LNCAP (cell line): ENCODE data around the gene ANKRD44.

Experiments
- TF ChIP-seq, protein P1 (sequence below): fragments of 450-650 bp; IDR thresholded peaks from 2 replicates; pipeline ENCODE4 v1.5.1; 2017; ENCODE audit warnings: mild to moderate bottlenecking

ANKRD44 gene

DNA sequence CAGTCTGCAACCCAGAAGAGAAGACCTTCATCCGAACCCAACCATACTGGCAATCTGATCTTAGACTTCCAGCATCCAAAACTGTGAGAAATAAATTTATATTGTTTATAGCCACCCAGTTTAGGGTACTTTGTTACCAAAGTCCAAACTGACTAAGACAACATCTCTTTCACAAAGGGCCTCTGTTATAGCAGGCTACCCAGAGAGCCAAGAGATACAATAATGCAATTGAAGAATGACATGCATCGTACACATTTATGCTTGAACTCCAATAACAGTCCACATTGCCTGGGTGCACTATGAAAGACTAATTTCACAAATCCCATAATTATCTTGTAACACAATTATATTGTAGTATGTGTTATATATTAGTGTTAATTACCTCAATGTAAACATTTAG lies 39.1 kb upstream of the ANKRD44 start:
- TF ChIP-seq, protein P1, sequence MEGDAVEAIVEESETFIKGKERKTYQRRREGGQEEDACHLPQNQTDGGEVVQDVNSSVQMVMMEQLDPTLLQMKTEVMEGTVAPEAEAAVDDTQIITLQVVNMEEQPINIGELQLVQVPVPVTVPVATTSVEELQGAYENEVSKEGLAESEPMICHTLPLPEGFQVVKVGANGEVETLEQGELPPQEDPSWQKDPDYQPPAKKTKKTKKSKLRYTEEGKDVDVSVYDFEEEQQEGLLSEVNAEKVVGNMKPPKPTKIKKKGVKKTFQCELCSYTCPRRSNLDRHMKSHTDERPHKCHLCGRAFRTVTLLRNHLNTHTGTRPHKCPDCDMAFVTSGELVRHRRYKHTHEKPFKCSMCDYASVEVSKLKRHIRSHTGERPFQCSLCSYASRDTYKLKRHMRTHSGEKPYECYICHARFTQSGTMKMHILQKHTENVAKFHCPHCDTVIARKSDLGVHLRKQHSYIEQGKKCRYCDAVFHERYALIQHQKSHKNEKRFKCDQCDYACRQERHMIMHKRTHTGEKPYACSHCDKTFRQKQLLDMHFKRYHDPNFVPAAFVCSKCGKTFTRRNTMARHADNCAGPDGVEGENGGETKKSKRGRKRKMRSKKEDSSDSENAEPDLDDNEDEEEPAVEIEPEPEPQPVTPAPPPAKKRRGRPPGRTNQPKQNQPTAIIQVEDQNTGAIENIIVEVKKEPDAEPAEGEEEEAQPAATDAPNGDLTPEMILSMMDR, result no peak

DNA sequence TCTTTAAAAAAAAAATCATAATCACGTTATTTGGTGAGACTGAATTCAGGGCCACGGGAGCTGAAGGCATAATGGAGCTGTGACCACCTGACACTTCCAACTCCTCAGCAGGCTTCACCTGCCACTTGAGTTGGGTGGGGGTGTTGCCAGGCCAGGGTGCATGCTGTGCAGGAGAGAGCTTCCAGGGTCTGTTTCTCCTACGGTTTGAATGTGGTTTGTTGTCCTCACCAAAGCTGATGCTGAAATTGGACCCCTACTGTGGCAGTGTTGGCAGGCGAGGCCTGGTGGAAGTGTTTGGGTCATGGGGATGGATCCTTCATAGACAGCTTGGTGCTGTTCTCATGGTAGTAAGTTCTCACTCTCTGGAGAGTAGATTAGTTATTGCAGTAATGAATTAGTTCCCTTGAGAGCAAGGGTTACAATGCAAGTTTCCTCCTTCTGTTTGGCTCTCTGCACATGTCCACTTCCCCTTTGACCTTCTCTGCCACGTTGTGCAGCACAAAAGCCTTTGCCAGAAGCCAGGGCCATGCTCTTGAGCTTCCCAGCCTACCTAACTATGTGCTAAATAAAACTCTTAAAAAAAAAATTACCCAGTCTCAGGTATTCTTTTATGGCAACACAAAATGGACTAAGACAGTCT lies 38.3 kb upstream of the ANKRD44 start:
- TF ChIP-seq, protein P1, result no peak

DNA sequence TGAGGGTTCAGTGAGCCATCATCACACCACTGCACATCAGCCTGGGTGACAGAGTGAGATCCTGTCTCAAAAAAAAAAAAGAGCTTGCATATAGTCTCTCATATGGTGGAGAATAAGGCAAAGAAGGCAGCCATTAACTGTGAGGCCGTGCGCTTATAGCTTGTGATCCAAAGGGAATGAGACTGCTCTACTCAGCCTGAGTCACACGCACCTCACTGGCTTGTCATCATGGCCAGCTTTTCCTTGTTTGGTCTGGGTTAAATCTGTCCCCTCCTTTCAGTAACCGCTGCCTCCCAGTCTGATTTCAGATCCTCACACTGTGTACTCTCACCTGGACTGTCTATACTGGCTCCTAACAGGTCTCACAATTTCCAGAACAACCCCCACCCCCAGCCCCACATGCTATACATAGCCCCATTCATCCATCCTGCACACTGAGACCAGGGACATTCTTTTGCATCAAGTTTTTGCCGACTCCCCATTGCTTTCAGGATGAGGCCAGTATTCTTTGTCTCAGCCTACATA lies 35.3 kb upstream of the ANKRD44 start:
- TF ChIP-seq, protein P1, result no peak

DNA sequence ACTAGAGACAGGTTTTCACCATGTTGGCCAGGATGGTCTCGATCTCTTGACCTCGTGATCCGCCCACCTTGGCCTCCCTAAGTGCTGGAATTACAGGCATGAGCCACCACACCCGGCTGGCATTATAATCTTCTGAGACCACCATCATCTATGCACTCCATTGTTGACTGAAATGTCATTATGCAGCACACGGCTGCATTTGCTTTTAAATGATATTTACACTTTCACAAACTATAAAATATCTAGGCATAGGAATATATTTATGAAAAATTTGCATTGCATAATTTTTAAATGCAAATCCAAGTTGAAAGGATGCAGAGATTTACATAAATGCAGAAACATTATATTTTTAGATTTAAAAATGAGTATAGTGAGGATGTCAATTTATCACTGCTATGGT lies 30.0 kb upstream of the ANKRD44 start:
- TF ChIP-seq, protein P1, result no peak

DNA sequence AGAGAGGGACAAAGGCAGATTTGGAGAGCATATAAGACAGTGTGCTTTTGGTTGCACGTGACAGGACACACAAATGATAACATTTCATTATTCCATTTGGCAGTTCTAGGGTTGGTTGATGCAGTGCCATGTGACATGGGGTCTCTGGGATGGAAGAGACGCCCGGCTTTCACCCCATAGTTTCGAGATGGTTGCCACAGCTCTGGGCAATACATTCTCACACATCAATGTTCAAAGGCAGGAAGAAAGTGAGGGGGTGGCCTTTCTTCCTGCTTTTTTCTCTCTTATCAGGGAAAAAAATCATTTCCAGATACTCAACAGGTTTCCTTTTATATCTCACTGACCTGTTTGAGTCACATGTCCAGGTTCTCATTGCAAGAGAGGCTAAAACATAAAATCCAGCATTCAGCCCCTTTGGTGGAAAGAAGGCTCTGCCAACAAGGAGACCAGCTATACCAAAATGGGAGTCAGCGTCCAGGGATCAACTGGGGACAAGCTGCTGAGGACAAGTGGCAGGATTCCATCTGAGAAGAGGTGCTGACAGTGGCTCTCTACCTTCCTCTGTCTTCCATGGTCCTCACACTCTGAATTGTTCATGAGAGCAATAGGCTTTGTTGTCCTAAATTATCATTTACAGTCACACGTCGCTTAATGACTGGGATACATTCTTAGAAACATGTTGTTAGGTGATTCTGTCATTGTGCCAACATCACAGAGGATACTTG lies 29.1 kb upstream of the ANKRD44 start:
- TF ChIP-seq, protein P1, result no peak

DNA sequence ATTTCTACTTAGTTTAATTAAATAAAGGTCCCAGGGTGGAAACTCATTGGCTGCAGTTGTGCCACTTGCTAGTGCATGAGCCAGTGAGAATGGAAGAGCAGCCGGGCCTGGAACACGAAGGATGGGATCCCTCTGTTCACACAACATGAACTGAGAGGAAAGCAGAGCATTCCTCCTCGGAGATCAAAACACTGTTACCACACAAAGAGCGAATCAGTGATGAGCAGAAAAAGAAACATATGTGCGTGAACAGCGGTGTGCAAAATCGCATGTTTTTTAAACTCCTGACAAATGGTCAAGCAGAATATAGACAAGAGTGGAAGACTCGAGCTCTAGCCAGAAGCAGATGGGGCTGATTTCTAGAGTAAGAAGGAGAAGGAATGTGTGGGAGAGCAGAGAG lies 28.4 kb upstream of the ANKRD44 start:
- TF ChIP-seq, protein P1, result no peak

DNA sequence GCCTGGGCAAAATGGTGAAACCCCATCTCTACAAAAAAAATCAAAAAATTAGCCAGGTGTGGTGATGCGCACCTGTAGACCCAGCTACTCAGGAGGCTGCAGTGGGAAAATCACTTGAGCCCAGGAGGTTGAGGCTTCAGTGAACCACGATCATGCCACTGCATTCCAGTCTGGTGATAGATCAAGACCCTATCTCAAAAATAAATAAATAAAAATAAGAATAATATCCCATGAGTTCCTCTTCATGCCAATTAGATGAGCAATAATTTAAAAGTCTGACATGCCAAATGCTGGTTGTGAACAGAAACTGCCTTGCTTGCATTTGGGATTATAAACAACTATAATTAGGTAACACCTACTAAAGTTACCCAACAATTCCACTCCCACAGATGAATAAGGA lies 22.1 kb upstream of the ANKRD44 start:
- TF ChIP-seq, protein P1, result no peak
